K562 (cell line): ENCODE results near the gene NMNAT3. TPM values are rescaled to one million over a fixed set of nuclear protein-coding genes. Genes with fewer than 3 reads are reported as not detected.

Experiments
- ATAC-seq: fragments of 200-7000 bp; cut with Tn5 transposase; 3 replicates; pipeline ENCODE4 v1.9.1; 2020; ENCODE audit warnings: moderate library complexity
- BruUV-seq: library from RNA; stranded (reverse); fragments of 400-500 nt; replicated peaks from 2 replicates; lab custom pipeline; 2021; lab: Mats Ljungman, UMichigan
- CTCF ChIA-PET: fragments of 300-600 bp; formaldehyde crosslinking; extraction: SDS; loops from one replicate; lab custom pipeline; 2021; ENCODE audit warnings: low intra/inter-chr PET ratio; lab: Yijun Ruan, JAX
- POLR2A ChIA-PET: fragments of 300-600, 350-650 bp; sonication (Branson Sonifier 250); formaldehyde crosslinking; extraction: SDS; loops from one replicate; lab custom pipeline; 2021; ENCODE audit warnings: antibody characterized with exemption, inconsistent platforms; lab: Yijun Ruan, JAX
- DNase-seq, 4 experiments: peaks; one replicate each; pipeline versions ENCODE4 v3.0.0 to v3.0.0-alpha.2; 2011 to 2018; ENCODE audit warnings: low spot score in 3 of 4, mixed read lengths in 3 of 4; ENCODE audit errors: extremely low read depth in 1 of 4
- FAIRE-seq: peaks from 2 replicates; lab custom pipeline; 2011; peaks lifted over from hg19 to GRCh38; lab: Jason Lieb, UNC
- H2AFZ ChIP-seq: 2 replicates; pipeline ENCODE4 v1.6.0; 2011; ENCODE audit warnings: low read depth, low read length, control low read depth, inconsistent platforms
- H3K27ac ChIP-seq: fragments of 200-600 bp; 3 replicates; pipeline ENCODE4 v1.8.0; 2011; ENCODE audit warnings: low read depth, mild to moderate bottlenecking, control low read depth, inconsistent platforms, low read length, moderate library complexity, mixed read lengths; ENCODE audit errors: extremely low read depth
- H3K27me3 ChIP-seq, 2 experiments: fragments of 300-600 bp in 1 of 2; 2 replicates in 1 of 2; 3 replicates in 1 of 2; pipeline versions ENCODE4 v1.6.0 to v1.8.0; 2011; ENCODE audit warnings: inconsistent platforms in 2 of 2, low read length in 2 of 2, mild to moderate bottlenecking in 1 of 2, mixed read lengths in 1 of 2, moderate library complexity in 1 of 2; ENCODE audit not compliant: control insufficient read depth in 2 of 2, insufficient read depth in 2 of 2
- H3K36me3 ChIP-seq: fragments of 300-600 bp; 3 replicates; pipeline ENCODE4 v1.8.0; 2011; ENCODE audit warnings: mild to moderate bottlenecking, low read length, inconsistent platforms; ENCODE audit not compliant: control insufficient read depth, insufficient read depth
- H3K4me1 ChIP-seq, 2 experiments: fragments of 200-600 bp in 1 of 2; replicated peaks in 1 of 2; 2 replicates in 1 of 2; 3 replicates in 1 of 2; pipeline versions ENCODE4 v1.5.1 to v1.8.0; 2011; ENCODE audit warnings: inconsistent platforms in 2 of 2, low read length in 2 of 2, mild to moderate bottlenecking in 1 of 2, mixed read lengths in 1 of 2, moderate library complexity in 1 of 2; ENCODE audit not compliant: control insufficient read depth in 2 of 2, insufficient read depth in 2 of 2
- H3K4me2 ChIP-seq: 2 replicates; pipeline ENCODE4 v1.6.1; 2011; ENCODE audit warnings: low read length, control low read depth, inconsistent platforms, mixed read lengths; ENCODE audit not compliant: insufficient read depth
- H3K4me3 ChIP-seq: fragments of 200-600 bp; sonication (generic), shearing (Covaris generic); 2 replicates; pipeline ENCODE4 v1.5.1; 2016; ENCODE audit warnings: control low read depth, inconsistent platforms
- H3K79me2 ChIP-seq: fragments of 200-600 bp; 3 replicates; pipeline ENCODE4 v1.8.0; 2011; ENCODE audit warnings: low read length, inconsistent platforms; ENCODE audit not compliant: control insufficient read depth, insufficient read depth
- H3K9ac ChIP-seq, 2 experiments: 2 replicates each; pipeline versions ENCODE4 v1.6.0 to v1.6.1; 2011; ENCODE audit warnings: low read depth in 2 of 2, low read length in 2 of 2, control low read depth in 1 of 2, inconsistent platforms in 1 of 2, mild to moderate bottlenecking in 1 of 2, mixed read lengths in 1 of 2; ENCODE audit not compliant: insufficient read depth in 1 of 2
- H3K9me1 ChIP-seq: one replicate; pipeline ENCODE4 v1.6.0; 2011; ENCODE audit warnings: inconsistent platforms, mild to moderate bottlenecking, low read length, moderate library complexity; ENCODE audit not compliant: control insufficient read depth, insufficient read depth
- H3K9me3 ChIP-seq: replicated peaks from 2 replicates; pipeline ENCODE4 v1.5.1; 2011; ENCODE audit warnings: low read depth, low read length, inconsistent platforms; ENCODE audit not compliant: control insufficient read depth, insufficient read depth
- H4K20me1 ChIP-seq: replicated peaks from 2 replicates; pipeline ENCODE4 v1.6.1; 2011; ENCODE audit warnings: low read length, inconsistent platforms, mixed read lengths; ENCODE audit not compliant: control insufficient read depth, insufficient read depth
- BCOR ChIP-seq: fragments of 450-650 bp; IDR thresholded peaks from 2 replicates; pipeline ENCODE4 v1.6.1; 2016
- BRD9 ChIP-seq: fragments of 450-650 bp; IDR thresholded peaks from 2 replicates; pipeline ENCODE4 v1.6.1; 2018; ENCODE audit warnings: low read depth; ENCODE audit not compliant: partially characterized antibody
- GTF2E2 ChIP-seq: fragments of 200-800 bp; sonication (Bioruptor generic); IDR thresholded peaks from 2 replicates; pipeline ENCODE4 v1.6.1; 2016; ENCODE audit warnings: missing genetic modification characterization, missing compliant biosample characterization
- MCM5 ChIP-seq: fragments of 450-650 bp; IDR thresholded peaks from 2 replicates; pipeline ENCODE4 v1.6.1; 2016; ENCODE audit warnings: low read depth
- NR2F6 ChIP-seq: fragments of 450-650 bp; formaldehyde crosslinking; IDR thresholded peaks from 2 replicates; pipeline ENCODE4 v1.4.0; 2020; ENCODE audit warnings: mild to moderate bottlenecking
- PKNOX1 ChIP-seq: fragments of 450-650 bp; IDR thresholded peaks from 2 replicates; pipeline ENCODE4 v1.6.1; 2016
- RBM25 ChIP-seq: fragments of 200-400 bp; formaldehyde crosslinking; IDR thresholded peaks from 2 replicates; pipeline ENCODE4 v1.6.1; 2018; ENCODE audit warnings: low read length, low read depth, moderate library complexity; ENCODE audit not compliant: severe bottlenecking
- RERE ChIP-seq: sonication (generic); formaldehyde crosslinking; IDR thresholded peaks from 2 replicates; pipeline ENCODE4 v1.8.0; 2023; ENCODE audit warnings: missing genetic modification reagents, mild to moderate bottlenecking, borderline replicate concordance
- TFAM ChIP-seq: fragments of 250-450 bp; sonication (Bioruptor Pico); conservative IDR thresholded peaks from 2 replicates; pipeline ENCODE4 v1.5.0; 2021; ENCODE audit warnings: mild to moderate bottlenecking, moderate library complexity
- ZNF175 ChIP-seq: fragments of 200-800 bp; sonication (Bioruptor generic); IDR thresholded peaks from 2 replicates; pipeline ENCODE4 v1.6.1; 2016; ENCODE audit warnings: low read depth, mild to moderate bottlenecking, missing genetic modification characterization, missing compliant biosample characterization
- WGBS: fragments of 100-300 bp; shearing (Covaris generic); methylation state at CpG from one replicate; pipeline ENCODE4 v1.1.6; 2016; ENCODE audit warnings: low coverage, mixed read lengths; ENCODE audit not compliant: insufficient coverage; ENCODE audit errors: missing lambda C conversion rate; 5-methylcytosine and 5-hydroxymethylcytosine counted together
- in situ Hi-C: fragments of 300-500 bp; cut with MboI; formaldehyde crosslinking; loops from 4 replicates; pipeline ENCODE4 v1.15.0; 2018; ENCODE audit warnings: inconsistent platforms, mixed read lengths
- intact Hi-C: fragments of 100-400 bp; cut with micrococcal nuclease; formaldehyde crosslinking; loops from 2 replicates; pipeline ENCODE4 v1.14.2; 2022
- polyA plus RNA-seq, 8 experiments: library from polyadenylated mRNA; depleted of rRNA in 4 of 8; stranded (reverse) in 5 of 8; unstranded in 3 of 8; fragments of >200 nt; fragmentation: Nextera tagmentation in 2 of 8; fragmentation: Illumina TruSeq in 1 of 8; extraction: Ambion mirVana in 2 of 8; extraction: Trizol in 1 of 8; gene quantifications; 2 replicates each; pipeline versions ENCODE4 v1.2.1 to v1.2.3, GENCODE V29; 2011 to 2014; ENCODE audit warnings: inconsistent platforms in 1 of 8, missing spikeins in 1 of 8
- total RNA-seq, 7 experiments: library from RNA; depleted of rRNA in 6 of 7; stranded (reverse); fragments of >200 nt in 6 of 7; fragmentation: Illumina TruSeq in 2 of 7; extraction: Trizol in 2 of 7; gene quantifications; 2 replicates each; pipeline versions ENCODE4 v1.2.1 to v1.2.3, GENCODE V29; 2011 to 2021; ENCODE audit warnings: low replicate concordance in 1 of 7

The NMNAT3 gene
- total and polyA plus RNA-seq, 9 of the 15 experiments (the other 6 are each of a cell fraction or from before 2014, with no cell fraction given) = 2.3 to 12.5 (median 6.6) TPM

- TF ChIP-seq PKNOX1 (no peak), ZNF175 (CRISPR knock-in tag) (no peak), MCM5 (no peak), BRD9 (no peak), TFAM (no peak), RBM25 (peak; percentile 78), NR2F6 (CRISPR knock-in tag) (no peak), BCOR (peak; percentile 46)
These were observed 962 bp downstream of the NMNAT3 start (continued) for GRCh38 chr3:139676632-139677387.

- no peak for FAIRE-seq
- intact Hi-C loops = loop anchor here (5.0 kb wide), 1 partner anchor 154 kb away; no protein-coding TSS in a partner anchor
These were observed 1.7 kb downstream of the NMNAT3 start for GRCh38 chr3:139676108-139676507.

More at GRCh38 chr3:139676108-139676507, 1.7 kb downstream of the NMNAT3 start:
- Histone ChIP-seq H3K4me3 (no peak overlapping the region), H3K9ac (no peak overlapping the region), H4K20me1 (no peaks in the 10 kb centered on the region), H3K79me2 (peaks cover 5% of the 10 kb centered on the region; the same call in 1 of the 3 replicates), H3K9me1 (no peaks in the 10 kb centered on the region), H3K36me3 (no peaks in the 10 kb centered on the region), H3K4me2 (no peak overlapping the region), H3K27me3 (no peaks in the 10 kb centered on the region), H2AFZ (no peak overlapping the region), H3K9me3 (no peaks in the 10 kb centered on the region), H3K4me1 (peaks cover 7 to 9% of the 10 kb centered on the region in 2 experiments; a peak in 4 of 5 replicates), H3K27ac (no peak overlapping the region)
- in situ Hi-C loops = no loop called here
- ATAC-seq (no peak), DNase-seq (no peak)
- POLR2A ChIA-PET = interaction anchor here (0.6 to 3.7 kb wide), 2 partner anchors 12 to 230 kb away, joined by 3 to 15 read pairs; no protein-coding TSS in a partner anchor
- no TSS peak for BruUV-seq
- CTCF ChIA-PET = no interaction called here
- 27% methylated on average over 1 of the region's 1 CpG for WGBS
- TF ChIP-seq RERE (CRISPR knock-in tag) (no peak), GTF2E2 (no peak)
